Dermis blood vessel endothelial cell (primary cell): ENCODE results near the gene DCLK3. TPM values are rescaled to one million over a fixed set of nuclear protein-coding genes. Genes with fewer than 3 reads are reported as not detected.

Source experiments
- DNase-seq: peaks from one replicate; pipeline ENCODE4 v3.0.0; 2010
- total RNA-seq: library from RNA; depleted of rRNA; stranded (reverse); fragments of >200 nt; gene quantifications from 2 replicates; pipeline ENCODE4 v1.2.3, GENCODE V29; 2014

DCLK3 gene
- total RNA-seq, 1 donor from 2014 or later = under 0.01 TPM

DNA sequence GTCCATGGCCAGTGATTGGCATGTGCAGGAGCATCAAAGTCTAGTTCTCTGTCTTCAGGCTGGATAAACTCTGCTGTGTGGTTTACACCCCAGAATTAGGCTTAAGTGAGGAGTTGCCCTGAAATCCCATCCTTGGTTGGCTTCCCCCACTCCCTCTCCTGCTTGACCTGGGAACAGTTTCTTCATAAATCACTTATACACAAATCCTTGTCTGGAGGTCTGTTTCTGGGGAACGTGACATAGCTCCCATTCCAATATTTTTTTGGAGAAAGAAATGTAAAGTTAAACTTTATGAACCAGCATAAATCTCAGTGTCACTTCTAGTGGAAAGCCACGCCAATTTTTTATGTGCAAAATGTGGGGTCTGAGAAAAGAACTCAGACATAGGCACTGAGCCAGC, 98.2 kb downstream of the DCLK3 start:
- DNase-seq = no peak

- no peak for DNase-seq
These were observed 100.6 kb downstream of the DCLK3 start for GRCh38 chr3:36663666-36664291.

- DNase-seq = no peak
These were observed 101.7 kb downstream of the DCLK3 start for GRCh38 chr3:36662626-36663025.

Other genes with a start within 250 kb of the DCLK3 start
- gene TRANK1, start 180.5 kb upstream of the DCLK3 start, total RNA-seq = 13.6 and 13.9 TPM in 2 replicates
- gene EPM2AIP1, start 228.6 kb upstream of the DCLK3 start, total RNA-seq = 14.2 and 15.7 TPM in 2 replicates
- 33.2 and 41.4 TPM in 2 replicates for gene MLH1, start 229.0 kb upstream of the DCLK3 start, total RNA-seq